K562 (cell line): Measurements from ENCODE around the gene ODAD4. TPM values are rescaled to one million over a fixed set of nuclear protein-coding genes. Genes with fewer than 3 reads are reported as not detected.

Source experiments
- CBFA2T3 ChIP-seq: fragments of 450-650 bp; IDR thresholded peaks from 2 replicates; pipeline ENCODE4 v1.6.1; 2017
- ESRRB ChIP-seq: fragments of 250-450 bp; sonication (Bioruptor Pico); IDR thresholded peaks from 2 replicates; pipeline ENCODE4 v1.5.0; 2020; ENCODE audit warnings: mild to moderate bottlenecking, moderate library complexity, borderline replicate concordance
- EWSR1 ChIP-seq: fragments of 450-650 bp; IDR thresholded peaks from 2 replicates; pipeline ENCODE4 v1.6.1; 2018; ENCODE audit warnings: borderline replicate concordance, mild to moderate bottlenecking, low read depth, moderate library complexity; ENCODE audit not compliant: partially characterized antibody
- PHB2 ChIP-seq: fragments of 450-650 bp; IDR thresholded peaks from 2 replicates; pipeline ENCODE4 v1.6.1; 2017; ENCODE audit warnings: low read depth
- RBM22 ChIP-seq: fragments of 200-400 bp; formaldehyde crosslinking; IDR thresholded peaks from 2 replicates; pipeline ENCODE4 v1.6.1; 2018; ENCODE audit warnings: low read length, low read depth; ENCODE audit not compliant: poor library complexity, severe bottlenecking
- RBM34 ChIP-seq: fragments of 200-400 bp; formaldehyde crosslinking; IDR thresholded peaks from 2 replicates; pipeline ENCODE4 v1.6.1; 2018; ENCODE audit warnings: low read length, borderline replicate concordance; ENCODE audit not compliant: insufficient read depth
- SMARCA4 ChIP-seq: fragments of 450-650 bp; IDR thresholded peaks from 2 replicates; pipeline ENCODE4 v1.6.1; 2016
- STAT5B ChIP-seq: fragments of 250-450 bp; sonication (Bioruptor Pico); IDR thresholded peaks from 2 replicates; pipeline ENCODE4 v1.8.0; 2021; ENCODE audit warnings: mild to moderate bottlenecking, inconsistent platforms
- TAF1 ChIP-seq: IDR thresholded peaks from 2 replicates; pipeline ENCODE4 v1.6.1; 2011; ENCODE audit warnings: mild to moderate bottlenecking, low read length, moderate library complexity; ENCODE audit not compliant: insufficient read depth, control insufficient read depth, severe bottlenecking; ENCODE audit errors: extremely low read depth
- TCF7 ChIP-seq: sonication (generic); IDR thresholded peaks from 2 replicates; pipeline ENCODE4 v1.6.1; 2016; ENCODE audit warnings: antibody characterized with exemption, borderline replicate concordance
- ZNF282 ChIP-seq: sonication (generic); formaldehyde crosslinking; IDR thresholded peaks from 2 replicates; pipeline ENCODE4 v1.8.1; 2023; ENCODE audit warnings: missing genetic modification reagents
- ZNF717 ChIP-seq: fragments of 250-450 bp; sonication (Bioruptor Pico); IDR thresholded peaks from 2 replicates; pipeline ENCODE4 v1.5.0; 2021
- polyA plus RNA-seq, 8 experiments: library from polyadenylated mRNA; depleted of rRNA in 4 of 8; stranded (reverse) in 5 of 8; unstranded in 3 of 8; fragments of >200 nt; fragmentation: Nextera tagmentation in 2 of 8; fragmentation: Illumina TruSeq in 1 of 8; extraction: Ambion mirVana in 2 of 8; extraction: Trizol in 1 of 8; gene quantifications; 2 replicates each; pipeline versions ENCODE4 v1.2.1 to v1.2.3, GENCODE V29; 2011 to 2014; ENCODE audit warnings: inconsistent platforms in 1 of 8, missing spikeins in 1 of 8
- total RNA-seq, 7 experiments: library from RNA; depleted of rRNA in 6 of 7; stranded (reverse); fragments of >200 nt in 6 of 7; fragmentation: Illumina TruSeq in 2 of 7; extraction: Trizol in 2 of 7; gene quantifications; 2 replicates each; pipeline versions ENCODE4 v1.2.1 to v1.2.3, GENCODE V29; 2011 to 2021; ENCODE audit warnings: low replicate concordance in 1 of 7
- TF ChIP-seq, protein P1 (sequence below): sonication (generic); formaldehyde crosslinking; IDR thresholded peaks from 2 replicates; pipeline ENCODE4 v1.8.1; 2023; ENCODE audit warnings: mild to moderate bottlenecking, missing genetic modification reagents
- TF ChIP-seq, protein P2 (sequence below): fragments of 450-650 bp; IDR thresholded peaks from 2 replicates; pipeline ENCODE4 v1.6.1; 2016; ENCODE audit warnings: mild to moderate bottlenecking, moderate library complexity

ODAD4 gene
- total and polyA plus RNA-seq, 9 of the 15 experiments (the other 6 are each of a cell fraction or from before 2014, with no cell fraction given) = 0.09 to 0.98 (median 0.51) TPM

DNA sequence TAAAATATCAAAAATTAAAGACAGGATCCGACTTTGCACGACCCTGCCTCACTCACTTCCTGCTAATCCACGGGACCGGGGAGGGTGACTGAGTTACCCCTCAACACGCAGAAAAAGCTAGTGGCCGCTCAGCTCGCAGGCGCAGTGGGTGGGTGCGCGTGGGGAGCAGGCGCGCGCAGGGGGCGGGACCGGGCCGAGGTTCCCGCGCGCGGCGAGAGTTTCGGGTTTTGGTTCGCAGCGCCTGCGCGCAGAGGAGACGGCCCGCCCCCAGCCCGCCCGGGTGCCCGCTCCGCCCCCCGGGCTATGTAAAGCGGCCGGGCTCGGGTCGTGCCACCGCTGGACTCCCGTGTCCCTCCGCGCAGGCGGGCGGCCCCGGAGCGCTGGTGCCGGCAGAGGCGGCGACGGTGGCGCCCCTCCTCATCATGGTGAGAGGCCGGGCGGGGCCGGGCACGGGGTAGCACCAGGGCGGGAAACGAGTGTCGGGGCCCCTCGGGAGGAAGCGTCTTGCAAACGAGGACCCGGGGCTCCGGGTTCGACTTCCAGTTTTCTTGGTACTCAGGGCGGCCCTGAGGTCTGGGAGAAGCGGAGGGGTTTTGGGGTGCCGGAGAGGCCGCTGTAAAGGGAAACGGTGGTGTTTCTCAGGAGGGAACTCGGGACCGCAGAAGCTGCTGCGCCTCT is 36.2 kb downstream of the ODAD4 start, which contains the start of gene CNP (continued):
- TF ChIP-seq, protein P1, sequence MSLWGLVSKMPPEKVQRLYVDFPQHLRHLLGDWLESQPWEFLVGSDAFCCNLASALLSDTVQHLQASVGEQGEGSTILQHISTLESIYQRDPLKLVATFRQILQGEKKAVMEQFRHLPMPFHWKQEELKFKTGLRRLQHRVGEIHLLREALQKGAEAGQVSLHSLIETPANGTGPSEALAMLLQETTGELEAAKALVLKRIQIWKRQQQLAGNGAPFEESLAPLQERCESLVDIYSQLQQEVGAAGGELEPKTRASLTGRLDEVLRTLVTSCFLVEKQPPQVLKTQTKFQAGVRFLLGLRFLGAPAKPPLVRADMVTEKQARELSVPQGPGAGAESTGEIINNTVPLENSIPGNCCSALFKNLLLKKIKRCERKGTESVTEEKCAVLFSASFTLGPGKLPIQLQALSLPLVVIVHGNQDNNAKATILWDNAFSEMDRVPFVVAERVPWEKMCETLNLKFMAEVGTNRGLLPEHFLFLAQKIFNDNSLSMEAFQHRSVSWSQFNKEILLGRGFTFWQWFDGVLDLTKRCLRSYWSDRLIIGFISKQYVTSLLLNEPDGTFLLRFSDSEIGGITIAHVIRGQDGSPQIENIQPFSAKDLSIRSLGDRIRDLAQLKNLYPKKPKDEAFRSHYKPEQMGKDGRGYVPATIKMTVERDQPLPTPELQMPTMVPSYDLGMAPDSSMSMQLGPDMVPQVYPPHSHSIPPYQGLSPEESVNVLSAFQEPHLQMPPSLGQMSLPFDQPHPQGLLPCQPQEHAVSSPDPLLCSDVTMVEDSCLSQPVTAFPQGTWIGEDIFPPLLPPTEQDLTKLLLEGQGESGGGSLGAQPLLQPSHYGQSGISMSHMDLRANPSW = no peak
- TF ChIP-seq TAF1 (peak; percentile 43), RBM34 (no peak), TCF7 (peak; percentile 16; the same call in 1 of the 2 replicates), EWSR1 (no peak), PHB2 (no peak), RBM22 (peak; percentile 88), ESRRB (CRISPR knock-in tag) (no peak), SMARCA4 (no peak), ZNF282 (CRISPR knock-in tag) (no peak), CBFA2T3 (no peak), STAT5B (CRISPR knock-in tag) (no peak), ZNF717 (CRISPR knock-in tag) (no peak)
- TF ChIP-seq, protein P2, sequence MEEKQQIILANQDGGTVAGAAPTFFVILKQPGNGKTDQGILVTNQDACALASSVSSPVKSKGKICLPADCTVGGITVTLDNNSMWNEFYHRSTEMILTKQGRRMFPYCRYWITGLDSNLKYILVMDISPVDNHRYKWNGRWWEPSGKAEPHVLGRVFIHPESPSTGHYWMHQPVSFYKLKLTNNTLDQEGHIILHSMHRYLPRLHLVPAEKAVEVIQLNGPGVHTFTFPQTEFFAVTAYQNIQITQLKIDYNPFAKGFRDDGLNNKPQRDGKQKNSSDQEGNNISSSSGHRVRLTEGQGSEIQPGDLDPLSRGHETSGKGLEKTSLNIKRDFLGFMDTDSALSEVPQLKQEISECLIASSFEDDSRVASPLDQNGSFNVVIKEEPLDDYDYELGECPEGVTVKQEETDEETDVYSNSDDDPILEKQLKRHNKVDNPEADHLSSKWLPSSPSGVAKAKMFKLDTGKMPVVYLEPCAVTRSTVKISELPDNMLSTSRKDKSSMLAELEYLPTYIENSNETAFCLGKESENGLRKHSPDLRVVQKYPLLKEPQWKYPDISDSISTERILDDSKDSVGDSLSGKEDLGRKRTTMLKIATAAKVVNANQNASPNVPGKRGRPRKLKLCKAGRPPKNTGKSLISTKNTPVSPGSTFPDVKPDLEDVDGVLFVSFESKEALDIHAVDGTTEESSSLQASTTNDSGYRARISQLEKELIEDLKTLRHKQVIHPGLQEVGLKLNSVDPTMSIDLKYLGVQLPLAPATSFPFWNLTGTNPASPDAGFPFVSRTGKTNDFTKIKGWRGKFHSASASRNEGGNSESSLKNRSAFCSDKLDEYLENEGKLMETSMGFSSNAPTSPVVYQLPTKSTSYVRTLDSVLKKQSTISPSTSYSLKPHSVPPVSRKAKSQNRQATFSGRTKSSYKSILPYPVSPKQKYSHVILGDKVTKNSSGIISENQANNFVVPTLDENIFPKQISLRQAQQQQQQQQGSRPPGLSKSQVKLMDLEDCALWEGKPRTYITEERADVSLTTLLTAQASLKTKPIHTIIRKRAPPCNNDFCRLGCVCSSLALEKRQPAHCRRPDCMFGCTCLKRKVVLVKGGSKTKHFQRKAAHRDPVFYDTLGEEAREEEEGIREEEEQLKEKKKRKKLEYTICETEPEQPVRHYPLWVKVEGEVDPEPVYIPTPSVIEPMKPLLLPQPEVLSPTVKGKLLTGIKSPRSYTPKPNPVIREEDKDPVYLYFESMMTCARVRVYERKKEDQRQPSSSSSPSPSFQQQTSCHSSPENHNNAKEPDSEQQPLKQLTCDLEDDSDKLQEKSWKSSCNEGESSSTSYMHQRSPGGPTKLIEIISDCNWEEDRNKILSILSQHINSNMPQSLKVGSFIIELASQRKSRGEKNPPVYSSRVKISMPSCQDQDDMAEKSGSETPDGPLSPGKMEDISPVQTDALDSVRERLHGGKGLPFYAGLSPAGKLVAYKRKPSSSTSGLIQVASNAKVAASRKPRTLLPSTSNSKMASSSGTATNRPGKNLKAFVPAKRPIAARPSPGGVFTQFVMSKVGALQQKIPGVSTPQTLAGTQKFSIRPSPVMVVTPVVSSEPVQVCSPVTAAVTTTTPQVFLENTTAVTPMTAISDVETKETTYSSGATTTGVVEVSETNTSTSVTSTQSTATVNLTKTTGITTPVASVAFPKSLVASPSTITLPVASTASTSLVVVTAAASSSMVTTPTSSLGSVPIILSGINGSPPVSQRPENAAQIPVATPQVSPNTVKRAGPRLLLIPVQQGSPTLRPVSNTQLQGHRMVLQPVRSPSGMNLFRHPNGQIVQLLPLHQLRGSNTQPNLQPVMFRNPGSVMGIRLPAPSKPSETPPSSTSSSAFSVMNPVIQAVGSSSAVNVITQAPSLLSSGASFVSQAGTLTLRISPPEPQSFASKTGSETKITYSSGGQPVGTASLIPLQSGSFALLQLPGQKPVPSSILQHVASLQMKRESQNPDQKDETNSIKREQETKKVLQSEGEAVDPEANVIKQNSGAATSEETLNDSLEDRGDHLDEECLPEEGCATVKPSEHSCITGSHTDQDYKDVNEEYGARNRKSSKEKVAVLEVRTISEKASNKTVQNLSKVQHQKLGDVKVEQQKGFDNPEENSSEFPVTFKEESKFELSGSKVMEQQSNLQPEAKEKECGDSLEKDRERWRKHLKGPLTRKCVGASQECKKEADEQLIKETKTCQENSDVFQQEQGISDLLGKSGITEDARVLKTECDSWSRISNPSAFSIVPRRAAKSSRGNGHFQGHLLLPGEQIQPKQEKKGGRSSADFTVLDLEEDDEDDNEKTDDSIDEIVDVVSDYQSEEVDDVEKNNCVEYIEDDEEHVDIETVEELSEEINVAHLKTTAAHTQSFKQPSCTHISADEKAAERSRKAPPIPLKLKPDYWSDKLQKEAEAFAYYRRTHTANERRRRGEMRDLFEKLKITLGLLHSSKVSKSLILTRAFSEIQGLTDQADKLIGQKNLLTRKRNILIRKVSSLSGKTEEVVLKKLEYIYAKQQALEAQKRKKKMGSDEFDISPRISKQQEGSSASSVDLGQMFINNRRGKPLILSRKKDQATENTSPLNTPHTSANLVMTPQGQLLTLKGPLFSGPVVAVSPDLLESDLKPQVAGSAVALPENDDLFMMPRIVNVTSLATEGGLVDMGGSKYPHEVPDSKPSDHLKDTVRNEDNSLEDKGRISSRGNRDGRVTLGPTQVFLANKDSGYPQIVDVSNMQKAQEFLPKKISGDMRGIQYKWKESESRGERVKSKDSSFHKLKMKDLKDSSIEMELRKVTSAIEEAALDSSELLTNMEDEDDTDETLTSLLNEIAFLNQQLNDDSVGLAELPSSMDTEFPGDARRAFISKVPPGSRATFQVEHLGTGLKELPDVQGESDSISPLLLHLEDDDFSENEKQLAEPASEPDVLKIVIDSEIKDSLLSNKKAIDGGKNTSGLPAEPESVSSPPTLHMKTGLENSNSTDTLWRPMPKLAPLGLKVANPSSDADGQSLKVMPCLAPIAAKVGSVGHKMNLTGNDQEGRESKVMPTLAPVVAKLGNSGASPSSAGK = peak; percentile 87
